Fibroblast of lung (primary cell): ENCODE measurements around the gene NRXN2. TPM values are rescaled to one million over a fixed set of nuclear protein-coding genes. Genes with fewer than 3 reads are reported as not detected.

Experiments used
- DNase-seq, 2 donors: peaks; one replicate each; pipeline versions ENCODE4 v3.0.0 to v3.0.0-alpha.2; 2010; ENCODE audit warnings: low read depth in 2 of 2
- H2AFZ ChIP-seq: 2 replicates; pipeline ENCODE4 v1.5.1; 2012; ENCODE audit warnings: low read length, control low read depth, inconsistent platforms
- H3K27ac ChIP-seq: 2 replicates; pipeline ENCODE4 v1.5.1; 2011; ENCODE audit warnings: low read length, control low read depth; ENCODE audit not compliant: insufficient read depth
- H3K27me3 ChIP-seq: 2 replicates; pipeline ENCODE4 v1.5.1; 2011; ENCODE audit warnings: mild to moderate bottlenecking, low read length; ENCODE audit not compliant: control insufficient read depth, insufficient read depth
- H3K36me3 ChIP-seq: 2 replicates; pipeline ENCODE4 v1.5.1; 2011; ENCODE audit warnings: low read length; ENCODE audit not compliant: control insufficient read depth, insufficient read depth
- H3K4me1 ChIP-seq: 2 replicates; pipeline ENCODE4 v1.5.1; 2011; ENCODE audit warnings: low read length; ENCODE audit not compliant: control insufficient read depth, insufficient read depth; ENCODE audit errors: extremely low read depth
- H3K4me2 ChIP-seq: 2 replicates; pipeline ENCODE4 v1.5.1; 2011; ENCODE audit warnings: low read length, control low read depth; ENCODE audit not compliant: insufficient read depth; ENCODE audit errors: extremely low read depth
- H3K4me3 ChIP-seq, 4 experiments: fragments of 200-600 bp in 1 of 4; sonication (generic) in 1 of 4; replicated peaks in 1 of 4; 2 replicates each; pipeline ENCODE4 v1.5.1; 2011 to 2016; ENCODE audit warnings: low read length in 4 of 4, low read depth in 3 of 4, mild to moderate bottlenecking in 3 of 4, control low read depth in 2 of 4, inconsistent platforms in 1 of 4, mixed read lengths in 1 of 4; ENCODE audit not compliant: insufficient read depth in 1 of 4; ENCODE audit errors: control extremely low read depth in 1 of 4
- H3K79me2 ChIP-seq: 2 replicates; pipeline ENCODE4 v1.5.1; 2012; ENCODE audit warnings: mild to moderate bottlenecking, low read length, inconsistent platforms; ENCODE audit not compliant: control insufficient read depth, insufficient read depth
- H3K9ac ChIP-seq: 2 replicates; pipeline ENCODE4 v1.5.1; 2011; ENCODE audit warnings: mild to moderate bottlenecking, low read length, control low read depth; ENCODE audit not compliant: insufficient read depth
- H3K9me3 ChIP-seq: 2 replicates; pipeline ENCODE4 v1.5.1; 2012; ENCODE audit warnings: low read depth, low read length; ENCODE audit not compliant: control insufficient read depth, insufficient read depth
- H4K20me1 ChIP-seq: 2 replicates; pipeline ENCODE4 v1.5.1; 2011; ENCODE audit warnings: low read length; ENCODE audit not compliant: control insufficient read depth, insufficient read depth; ENCODE audit errors: extremely low read depth
- CTCF ChIP-seq, 2 donors: IDR thresholded peaks in 1 of 2; conservative IDR thresholded peaks in 1 of 2; 1 replicate in 1 of 2; 2 replicates in 1 of 2; pipeline ENCODE4 v1.5.1; 2011 to 2012; ENCODE audit warnings: low read length in 2 of 2, control low read depth in 1 of 2, inconsistent platforms in 1 of 2, low read depth in 1 of 2, mild to moderate bottlenecking in 1 of 2
- EZH2 ChIP-seq: IDR thresholded peaks from 2 replicates; pipeline ENCODE4 v1.5.1; 2012; ENCODE audit warnings: low read length, control low read depth, mild to moderate bottlenecking; ENCODE audit errors: missing control alignments
- polyA plus RNA-seq, 2 donors: library from polyadenylated mRNA; depleted of rRNA in 1 of 2; stranded (reverse) in 1 of 2; unstranded in 1 of 2; fragments of >200 nt; gene quantifications; 2 replicates each; pipeline ENCODE4 v1.2.1, GENCODE V29; 2011 to 2012; ENCODE audit warnings: missing spikeins in 1 of 2
- total RNA-seq: library from RNA; depleted of rRNA; stranded (reverse); fragments of >200 nt; gene quantifications from 2 replicates; pipeline ENCODE4 v1.2.1, GENCODE V29; 2014

NRXN2 gene
- total and polyA plus RNA-seq, 2 donors (not counting 1 experiment from before 2014, with no cell fraction given), result under 0.01 to 0.75 TPM

GRCh38 chr11:64720167-64720566 is 2.8 kb downstream of the NRXN2 start:
- Histone ChIP-seq H3K9me3 (no peaks in the 10 kb centered on the region), H3K36me3 (no peaks in the 10 kb centered on the region), H2AFZ (no peak overlapping the region), H3K79me2 (no peaks in the 10 kb centered on the region), H4K20me1 (no peaks in the 10 kb centered on the region), H3K4me3 (no peak overlapping the region), H3K4me1 (no peaks in the 10 kb centered on the region), H3K27me3 (peaks cover 19% of the 10 kb centered on the region), H3K4me2 (no peak overlapping the region), H3K9ac (no peak overlapping the region), H3K27ac (no peak overlapping the region)
- no peak for DNase-seq
- TF ChIP-seq EZH2, result no peak
- no peak for TF ChIP-seq CTCF (conservative IDR thresholded peaks at IDR 0.05 in 1 of 2, IDR thresholded peaks at IDR 0.05 in 1 of 2; ENCODE audit: low read depth in 1 of 2, low read length in 2 of 2)

- H3K4me3 ChIP-seq, result no peak overlapping the region
- H3K9ac ChIP-seq, result no peak overlapping the region
- H3K27me3 ChIP-seq, result peaks cover 27% of the 10 kb centered on the region
- DNase-seq, result no peak
- H3K9me3 ChIP-seq, result no peaks in the 10 kb centered on the region
- H3K4me1 ChIP-seq, result no peaks in the 10 kb centered on the region
- no peak overlapping the region for H2AFZ ChIP-seq
- no peak overlapping the region for H3K27ac ChIP-seq
- no peaks in the 10 kb centered on the region for H4K20me1 ChIP-seq
- no peaks in the 10 kb centered on the region for H3K36me3 ChIP-seq
- no peak overlapping the region for H3K4me2 ChIP-seq
- TF ChIP-seq EZH2 (no peak), CTCF (conservative IDR thresholded peaks at IDR 0.05 in 1 of 2, IDR thresholded peaks at IDR 0.05 in 1 of 2; ENCODE audit: low read depth in 1 of 2, low read length in 2 of 2) (no peak)
- H3K79me2 ChIP-seq, result no peaks in the 10 kb centered on the region
These were observed 3.6 kb downstream of the NRXN2 start for GRCh38 chr11:64719406-64719805.

GRCh38 chr11:64718780-64719124 is 4.2 kb downstream of the NRXN2 start:
- TF ChIP-seq EZH2, result no peak
- TF ChIP-seq CTCF (conservative IDR thresholded peaks at IDR 0.05 in 1 of 2, IDR thresholded peaks at IDR 0.05 in 1 of 2; ENCODE audit: low read depth in 1 of 2, low read length in 2 of 2), result no peak
- Histone ChIP-seq H3K4me3 (no peak overlapping the region), H3K9me3 (no peaks in the 10 kb centered on the region), H3K4me1 (no peaks in the 10 kb centered on the region), H3K36me3 (no peaks in the 10 kb centered on the region), H3K79me2 (no peaks in the 10 kb centered on the region), H2AFZ (no peak overlapping the region), H3K4me2 (no peak overlapping the region), H4K20me1 (no peaks in the 10 kb centered on the region), H3K27me3 (peaks cover 33% of the 10 kb centered on the region), H3K27ac (no peak overlapping the region), H3K9ac (no peak overlapping the region)
- no peak for DNase-seq
